OCI-LY3 (cell line): Measurements from ENCODE around the gene TMED8.

Experiments used
- CTCF ChIP-seq: fragments of 200-600, 300-600 bp; sonication (generic); IDR thresholded peaks from 2 replicates; pipeline ENCODE4 v1.5.1; 2014; ENCODE audit warnings: antibody characterized with exemption, low read length, low read depth
- EZH2phosphoT487 ChIP-seq: fragments of 200-600 bp; shearing (Covaris generic); IDR thresholded peaks from 2 replicates; pipeline ENCODE4 v1.6.1; 2018; ENCODE audit warnings: antibody characterized with exemption, mixed run types, low read depth

- TF ChIP-seq CTCF (no peak), EZH2phosphoT487 (no peak)
Measured at GRCh38 chr14:77329872-77330271, 47.0 kb downstream of the TMED8 start.
